EL (cell line): ENCODE measurements around the gene C1orf210.

Experiments used
- DNase-seq: peaks from one replicate; pipeline ENCODE4 v3.0.0-alpha.2; 2016

The C1orf210 gene

GRCh38 chr1:43241413-43241836 lies 44.0 kb downstream of the C1orf210 start:
- peak; percentile 64 for DNase-seq

GRCh38 chr1:43239484-43239883 lies 45.9 kb downstream of the C1orf210 start:
- no peak for DNase-seq

GRCh38 chr1:43238991-43239469 lies 46.4 kb downstream of the C1orf210 start:
- DNase-seq, result no peak

- DNase-seq, result peak; percentile 64
These were observed 47.3 kb downstream of the C1orf210 start for GRCh38 chr1:43238085-43238484.

GRCh38 chr1:43237121-43237520 lies 48.3 kb downstream of the C1orf210 start:
- peak; percentile 11 for DNase-seq

GRCh38 chr1:43235451-43236121 lies 49.8 kb downstream of the C1orf210 start:
- DNase-seq, result no peak

- DNase-seq, result no peak
These were observed 50.3 kb downstream of the C1orf210 start for GRCh38 chr1:43235040-43235439.

- DNase-seq, result no peak
These were observed 51.1 kb downstream of the C1orf210 start for GRCh38 chr1:43234267-43234666.

- no peak for DNase-seq
These were observed 51.8 kb downstream of the C1orf210 start for GRCh38 chr1:43233631-43234030.

GRCh38 chr1:43232482-43232881 lies 52.9 kb downstream of the C1orf210 start:
- DNase-seq, result no peak

GRCh38 chr1:43232074-43232473 lies 53.3 kb downstream of the C1orf210 start:
- peak; percentile 81 for DNase-seq
